ENCODE measurements around the gene PIK3AP1.

PIK3AP1 gene, protein sequence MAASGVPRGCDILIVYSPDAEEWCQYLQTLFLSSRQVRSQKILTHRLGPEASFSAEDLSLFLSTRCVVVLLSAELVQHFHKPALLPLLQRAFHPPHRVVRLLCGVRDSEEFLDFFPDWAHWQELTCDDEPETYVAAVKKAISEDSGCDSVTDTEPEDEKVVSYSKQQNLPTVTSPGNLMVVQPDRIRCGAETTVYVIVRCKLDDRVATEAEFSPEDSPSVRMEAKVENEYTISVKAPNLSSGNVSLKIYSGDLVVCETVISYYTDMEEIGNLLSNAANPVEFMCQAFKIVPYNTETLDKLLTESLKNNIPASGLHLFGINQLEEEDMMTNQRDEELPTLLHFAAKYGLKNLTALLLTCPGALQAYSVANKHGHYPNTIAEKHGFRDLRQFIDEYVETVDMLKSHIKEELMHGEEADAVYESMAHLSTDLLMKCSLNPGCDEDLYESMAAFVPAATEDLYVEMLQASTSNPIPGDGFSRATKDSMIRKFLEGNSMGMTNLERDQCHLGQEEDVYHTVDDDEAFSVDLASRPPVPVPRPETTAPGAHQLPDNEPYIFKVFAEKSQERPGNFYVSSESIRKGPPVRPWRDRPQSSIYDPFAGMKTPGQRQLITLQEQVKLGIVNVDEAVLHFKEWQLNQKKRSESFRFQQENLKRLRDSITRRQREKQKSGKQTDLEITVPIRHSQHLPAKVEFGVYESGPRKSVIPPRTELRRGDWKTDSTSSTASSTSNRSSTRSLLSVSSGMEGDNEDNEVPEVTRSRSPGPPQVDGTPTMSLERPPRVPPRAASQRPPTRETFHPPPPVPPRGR

GRCh38 chr10:96720422-96721206 lies at the start of gene PIK3AP1:
TSS of gene PIK3AP1 (minus strand) at chr10:96720514. CDS start at chr10:96720394, 120 bp downstream.
- Histone ChIP-seq H3K27me3 (ENCODE audit: insufficient read depth, low read depth, severe bottlenecking) (no peaks in the 10 kb centered on the region), H3K4me3 (ENCODE audit: low read depth, low read length) (peak within 1 kb of the TSS; percentile 73), H3K36me3 (no peaks in the 10 kb centered on the region), H3K9me3 (ENCODE audit: severe bottlenecking) (no peaks in the 10 kb centered on the region), H3K27ac (peak within 1 kb of the TSS; percentile 83)
- TF ChIP-seq, protein P1, sequence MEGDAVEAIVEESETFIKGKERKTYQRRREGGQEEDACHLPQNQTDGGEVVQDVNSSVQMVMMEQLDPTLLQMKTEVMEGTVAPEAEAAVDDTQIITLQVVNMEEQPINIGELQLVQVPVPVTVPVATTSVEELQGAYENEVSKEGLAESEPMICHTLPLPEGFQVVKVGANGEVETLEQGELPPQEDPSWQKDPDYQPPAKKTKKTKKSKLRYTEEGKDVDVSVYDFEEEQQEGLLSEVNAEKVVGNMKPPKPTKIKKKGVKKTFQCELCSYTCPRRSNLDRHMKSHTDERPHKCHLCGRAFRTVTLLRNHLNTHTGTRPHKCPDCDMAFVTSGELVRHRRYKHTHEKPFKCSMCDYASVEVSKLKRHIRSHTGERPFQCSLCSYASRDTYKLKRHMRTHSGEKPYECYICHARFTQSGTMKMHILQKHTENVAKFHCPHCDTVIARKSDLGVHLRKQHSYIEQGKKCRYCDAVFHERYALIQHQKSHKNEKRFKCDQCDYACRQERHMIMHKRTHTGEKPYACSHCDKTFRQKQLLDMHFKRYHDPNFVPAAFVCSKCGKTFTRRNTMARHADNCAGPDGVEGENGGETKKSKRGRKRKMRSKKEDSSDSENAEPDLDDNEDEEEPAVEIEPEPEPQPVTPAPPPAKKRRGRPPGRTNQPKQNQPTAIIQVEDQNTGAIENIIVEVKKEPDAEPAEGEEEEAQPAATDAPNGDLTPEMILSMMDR (IDR thresholded peaks at IDR 0.05; ENCODE audit: low read depth, low read length) = no peak
- peak; percentile 94 for DNase-seq

- Histone ChIP-seq H3K9me3 (ENCODE audit: severe bottlenecking) (no peaks in the 10 kb centered on the region), H3K27me3 (ENCODE audit: insufficient read depth, low read depth, severe bottlenecking) (no peaks in the 10 kb centered on the region), H3K36me3 (no peaks in the 10 kb centered on the region), H3K4me3 (ENCODE audit: low read depth, low read length) (no peak overlapping the region), H3K27ac (no peak overlapping the region)
- TF ChIP-seq, protein P1 (IDR thresholded peaks at IDR 0.05; ENCODE audit: low read depth, low read length) = no peak
- DNase-seq = no peak
Measured at GRCh38 chr10:96768136-96768535, 47.8 kb upstream of the PIK3AP1 start.

DNA sequence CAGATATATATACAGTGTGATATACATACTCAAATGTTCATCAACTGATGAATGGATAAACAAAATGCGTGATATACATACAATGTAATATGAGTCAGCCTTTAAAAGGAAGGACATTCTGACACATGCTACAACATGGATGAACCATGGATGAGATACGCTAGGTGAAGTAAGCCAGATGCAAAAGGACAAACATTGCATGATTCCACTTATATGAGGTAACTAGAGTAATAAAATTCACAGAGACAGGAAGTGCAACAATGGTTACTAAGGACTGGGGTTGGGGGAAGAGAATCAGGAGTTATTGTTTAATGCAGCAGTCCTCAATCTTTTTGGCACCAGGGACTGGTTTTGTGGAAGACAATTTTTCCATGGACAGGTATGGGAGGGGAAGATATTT lies 47.3 kb upstream of the PIK3AP1 start:
- no peak for DNase-seq
- TF ChIP-seq, protein P1 (IDR thresholded peaks at IDR 0.05; ENCODE audit: low read depth, low read length) = no peak
- H3K27me3 ChIP-seq (ENCODE audit: insufficient read depth, low read depth, severe bottlenecking) = no peaks in the 10 kb centered on the region

GRCh38 chr10:96765406-96766240 lies 45.3 kb upstream of the PIK3AP1 start:
- peak; percentile 76 for DNase-seq
- no peaks in the 10 kb centered on the region for H3K9me3 ChIP-seq (ENCODE audit: severe bottlenecking)
- H3K36me3 ChIP-seq = no peaks in the 10 kb centered on the region
- TF ChIP-seq, protein P1 (IDR thresholded peaks at IDR 0.05; ENCODE audit: low read depth, low read length) = peak; percentile 82
- H3K27ac ChIP-seq = no peak overlapping the region
- H3K4me3 ChIP-seq (ENCODE audit: low read depth, low read length) = no peak overlapping the region
- no peaks in the 10 kb centered on the region for H3K27me3 ChIP-seq (ENCODE audit: insufficient read depth, low read depth, severe bottlenecking)

More for the DNA sequence above, 47.3 kb upstream of the PIK3AP1 start:
- no peaks in the 10 kb centered on the region for H3K9me3 ChIP-seq (ENCODE audit: severe bottlenecking)
- H3K27ac ChIP-seq = no peak overlapping the region
- H3K4me3 ChIP-seq (ENCODE audit: low read depth, low read length) = no peak overlapping the region
- no peaks in the 10 kb centered on the region for H3K36me3 ChIP-seq

Measured in WERI-Rb-1 (cell line).